Measurements from ENCODE around the gene COPG1. TPM values are rescaled to one million over a fixed set of nuclear protein-coding genes. Genes with fewer than 3 reads are reported as not detected.

Gene COPG1
- total and polyA plus RNA-seq, 4 donors, result 49.8 to 177 (median 87.0) TPM

DNA sequence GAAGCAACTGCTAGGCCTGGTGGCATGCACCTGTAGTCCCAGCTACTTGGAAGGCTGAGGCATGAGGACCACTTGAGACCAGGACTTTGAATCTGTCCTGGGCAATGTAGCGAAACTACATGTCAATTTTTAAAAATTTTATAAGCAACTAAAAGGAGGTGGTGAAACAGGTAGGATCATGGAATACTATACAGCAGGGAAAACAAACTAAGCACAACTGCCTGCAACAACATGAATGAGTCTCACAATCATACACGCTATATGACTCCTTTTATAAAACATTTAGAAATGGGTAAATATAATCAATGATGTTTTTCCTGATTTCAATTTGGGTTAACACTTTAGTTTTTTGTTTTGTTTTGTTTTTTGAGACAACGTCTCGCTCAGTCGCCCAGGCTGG lies 36.2 kb upstream of the COPG1 start:
- H3K9me3 ChIP-seq (ENCODE audit: control insufficient read depth in 4 of 4, low read length in 3 of 4), result no peaks in the 10 kb centered on the region
- H3K9ac ChIP-seq (ENCODE audit: low read depth in 1 of 2, low read length in 2 of 2), result no peak overlapping the region
- TF ChIP-seq HNF4G (IDR thresholded peaks at IDR 0.05) (no peak), RXRA (IDR thresholded peaks at IDR 0.05) (no peak), GABPA (IDR thresholded peaks at IDR 0.05 in 1 of 2, conservative IDR thresholded peaks at IDR 0.05 in 1 of 2) (no peak), FOXA2 (IDR thresholded peaks at IDR 0.05) (no peak), RAD21 (IDR thresholded peaks at IDR 0.05) (no peak), TAF1 (conservative IDR thresholded peaks at IDR 0.05) (no peak), NR2F2 (IDR thresholded peaks at IDR 0.05) (no peak), FOXA1 (IDR thresholded peaks at IDR 0.05) (no peak), EGR1 (IDR thresholded peaks at IDR 0.05; ENCODE audit: low read depth in 2 of 2) (no peak), YY1 (IDR thresholded peaks at IDR 0.05) (no peak), ATF3 (IDR thresholded peaks at IDR 0.05) (no peak), JUND (IDR thresholded peaks at IDR 0.05) (no peak), ZBTB33 (IDR thresholded peaks at IDR 0.05) (no peak), HNF4A (conservative IDR thresholded peaks at IDR 0.05) (no peak), SP1 (IDR thresholded peaks at IDR 0.05) (no peak)
- TF ChIP-seq, protein P1, sequence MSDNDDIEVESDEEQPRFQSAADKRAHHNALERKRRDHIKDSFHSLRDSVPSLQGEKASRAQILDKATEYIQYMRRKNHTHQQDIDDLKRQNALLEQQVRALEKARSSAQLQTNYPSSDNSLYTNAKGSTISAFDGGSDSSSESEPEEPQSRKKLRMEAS (IDR thresholded peaks at IDR 0.05), result no peak
- TF ChIP-seq, protein P2, sequence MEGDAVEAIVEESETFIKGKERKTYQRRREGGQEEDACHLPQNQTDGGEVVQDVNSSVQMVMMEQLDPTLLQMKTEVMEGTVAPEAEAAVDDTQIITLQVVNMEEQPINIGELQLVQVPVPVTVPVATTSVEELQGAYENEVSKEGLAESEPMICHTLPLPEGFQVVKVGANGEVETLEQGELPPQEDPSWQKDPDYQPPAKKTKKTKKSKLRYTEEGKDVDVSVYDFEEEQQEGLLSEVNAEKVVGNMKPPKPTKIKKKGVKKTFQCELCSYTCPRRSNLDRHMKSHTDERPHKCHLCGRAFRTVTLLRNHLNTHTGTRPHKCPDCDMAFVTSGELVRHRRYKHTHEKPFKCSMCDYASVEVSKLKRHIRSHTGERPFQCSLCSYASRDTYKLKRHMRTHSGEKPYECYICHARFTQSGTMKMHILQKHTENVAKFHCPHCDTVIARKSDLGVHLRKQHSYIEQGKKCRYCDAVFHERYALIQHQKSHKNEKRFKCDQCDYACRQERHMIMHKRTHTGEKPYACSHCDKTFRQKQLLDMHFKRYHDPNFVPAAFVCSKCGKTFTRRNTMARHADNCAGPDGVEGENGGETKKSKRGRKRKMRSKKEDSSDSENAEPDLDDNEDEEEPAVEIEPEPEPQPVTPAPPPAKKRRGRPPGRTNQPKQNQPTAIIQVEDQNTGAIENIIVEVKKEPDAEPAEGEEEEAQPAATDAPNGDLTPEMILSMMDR (IDR thresholded peaks at IDR 0.05; ENCODE audit: low read depth, low read length, missing input control), result no peak
- TF ChIP-seq, protein P3, sequence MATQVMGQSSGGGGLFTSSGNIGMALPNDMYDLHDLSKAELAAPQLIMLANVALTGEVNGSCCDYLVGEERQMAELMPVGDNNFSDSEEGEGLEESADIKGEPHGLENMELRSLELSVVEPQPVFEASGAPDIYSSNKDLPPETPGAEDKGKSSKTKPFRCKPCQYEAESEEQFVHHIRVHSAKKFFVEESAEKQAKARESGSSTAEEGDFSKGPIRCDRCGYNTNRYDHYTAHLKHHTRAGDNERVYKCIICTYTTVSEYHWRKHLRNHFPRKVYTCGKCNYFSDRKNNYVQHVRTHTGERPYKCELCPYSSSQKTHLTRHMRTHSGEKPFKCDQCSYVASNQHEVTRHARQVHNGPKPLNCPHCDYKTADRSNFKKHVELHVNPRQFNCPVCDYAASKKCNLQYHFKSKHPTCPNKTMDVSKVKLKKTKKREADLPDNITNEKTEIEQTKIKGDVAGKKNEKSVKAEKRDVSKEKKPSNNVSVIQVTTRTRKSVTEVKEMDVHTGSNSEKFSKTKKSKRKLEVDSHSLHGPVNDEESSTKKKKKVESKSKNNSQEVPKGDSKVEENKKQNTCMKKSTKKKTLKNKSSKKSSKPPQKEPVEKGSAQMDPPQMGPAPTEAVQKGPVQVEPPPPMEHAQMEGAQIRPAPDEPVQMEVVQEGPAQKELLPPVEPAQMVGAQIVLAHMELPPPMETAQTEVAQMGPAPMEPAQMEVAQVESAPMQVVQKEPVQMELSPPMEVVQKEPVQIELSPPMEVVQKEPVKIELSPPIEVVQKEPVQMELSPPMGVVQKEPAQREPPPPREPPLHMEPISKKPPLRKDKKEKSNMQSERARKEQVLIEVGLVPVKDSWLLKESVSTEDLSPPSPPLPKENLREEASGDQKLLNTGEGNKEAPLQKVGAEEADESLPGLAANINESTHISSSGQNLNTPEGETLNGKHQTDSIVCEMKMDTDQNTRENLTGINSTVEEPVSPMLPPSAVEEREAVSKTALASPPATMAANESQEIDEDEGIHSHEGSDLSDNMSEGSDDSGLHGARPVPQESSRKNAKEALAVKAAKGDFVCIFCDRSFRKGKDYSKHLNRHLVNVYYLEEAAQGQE (IDR thresholded peaks at IDR 0.05), result no peak
- H3K4me1 ChIP-seq (ENCODE audit: control insufficient read depth in 4 of 4, insufficient read depth in 4 of 4, low read length in 3 of 4), result peaks cover 6 to 19% (median 13%) of the 10 kb centered on the region in 4 donors
- H3K4me3 ChIP-seq (ENCODE audit: low read depth in 1 of 3, low read length in 3 of 3), result no peak overlapping the region
- no peak overlapping the region for H3K27ac ChIP-seq (ENCODE audit: low read depth in 1 of 2, low read length in 2 of 2)
- no peak for DNase-seq (ENCODE audit: low spot score)
- no peaks in the 10 kb centered on the region for H3K27me3 ChIP-seq (ENCODE audit: control insufficient read depth in 4 of 4, insufficient read depth in 4 of 4, low read length in 3 of 4)
- H3K36me3 ChIP-seq (ENCODE audit: control insufficient read depth in 4 of 4, insufficient read depth in 3 of 4, low read depth in 1 of 4, low read length in 3 of 4), result no peaks in the 10 kb centered on the region
- 98% methylated on average over 5 of the region's 5 CpGs for WGBS
